Measurements from ENCODE around the gene ARHGAP30.

GRCh38 chr1:161083748-161084596 lies 14.3 kb upstream of the ARHGAP30 start:
- TF ChIP-seq TAF1 (IDR thresholded peaks at IDR 0.05; ENCODE audit: low read depth, low read length) (no peak), POLR2AphosphoS5 (IDR thresholded peaks at IDR 0.05; ENCODE audit: low read depth, low read length) (no peak), POLR2A (IDR thresholded peaks at IDR 0.05; ENCODE audit: low read depth, low read length) (no peak), SPI1 (IDR thresholded peaks at IDR 0.05; ENCODE audit: low read depth, low read length) (no peak), POU2F2 (IDR thresholded peaks at IDR 0.05; ENCODE audit: low read depth, low read length) (no peak)

Data from GM12891 (cell line).